ENCODE results near the gene MAG.

The MAG gene

DNA sequence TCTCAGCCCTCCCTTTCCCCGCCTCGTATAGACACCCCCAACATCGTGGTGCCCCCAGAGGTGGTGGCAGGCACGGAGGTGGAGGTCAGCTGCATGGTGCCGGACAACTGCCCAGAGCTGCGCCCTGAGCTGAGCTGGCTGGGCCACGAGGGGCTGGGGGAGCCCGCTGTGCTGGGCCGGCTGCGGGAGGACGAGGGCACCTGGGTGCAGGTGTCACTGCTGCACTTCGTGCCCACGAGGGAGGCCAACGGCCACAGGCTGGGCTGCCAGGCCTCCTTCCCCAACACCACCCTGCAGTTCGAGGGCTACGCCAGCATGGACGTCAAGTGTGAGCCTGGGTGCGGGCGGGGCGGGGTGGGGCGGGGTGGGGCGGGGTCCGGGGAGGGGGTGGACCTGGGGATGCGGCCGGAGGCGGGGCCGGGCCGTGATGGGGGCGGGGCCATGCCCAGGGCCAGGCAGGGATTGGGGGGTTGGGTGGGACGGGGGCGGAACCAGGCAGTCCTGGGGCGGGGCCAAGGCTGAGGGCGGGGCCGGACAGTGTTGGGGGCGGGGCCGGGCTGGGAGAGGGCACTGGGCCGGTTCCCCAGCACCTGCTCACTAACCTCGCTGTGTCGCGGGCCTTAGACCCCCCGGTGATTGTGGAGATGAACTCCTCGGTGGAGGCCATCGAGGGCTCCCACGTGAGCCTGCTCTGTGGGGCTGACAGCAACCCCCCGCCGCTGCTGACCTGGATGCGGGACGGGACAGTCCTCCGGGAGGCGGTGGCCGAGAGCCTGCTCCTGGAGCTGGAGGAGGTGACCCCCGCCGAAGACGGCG lies 7.8 kb downstream of the MAG start:
- DNase-seq (ENCODE audit: low read depth in 2 of 2) = no peak

DNA sequence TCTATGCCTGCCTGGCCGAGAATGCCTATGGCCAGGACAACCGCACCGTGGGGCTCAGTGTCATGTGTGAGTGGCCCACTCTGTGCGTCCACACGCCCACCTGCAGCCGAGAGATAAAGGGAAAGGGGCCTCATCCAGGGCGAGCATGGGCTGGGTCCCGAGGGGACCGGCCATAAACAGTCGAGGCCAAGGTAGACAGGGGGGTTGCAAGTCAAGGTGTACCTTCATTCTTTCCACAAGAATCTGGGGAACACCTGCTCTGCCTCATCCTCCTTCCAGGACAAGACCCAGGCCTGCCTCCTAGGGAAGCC lies 8.3 kb downstream of the MAG start:
- DNase-seq (ENCODE audit: low read depth in 2 of 2) = no peak

DNA sequence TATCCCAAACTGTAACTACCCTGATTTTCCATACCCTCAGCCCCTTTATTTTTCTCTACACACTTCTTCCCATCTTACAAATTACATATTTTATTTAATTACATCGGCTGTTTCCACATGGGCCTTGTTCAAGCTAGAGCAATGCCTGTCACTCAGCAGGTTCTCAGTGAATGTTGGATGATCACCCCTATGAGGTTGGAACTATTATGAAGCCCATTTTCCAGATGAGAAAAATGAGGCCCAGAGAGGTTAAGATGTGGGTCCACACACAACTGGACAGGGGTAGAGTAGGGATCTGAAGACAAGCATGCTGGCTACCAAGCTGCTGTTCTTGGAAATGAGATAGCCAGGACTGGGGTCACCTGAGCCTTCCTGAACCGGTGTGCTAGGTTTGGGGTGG lies 10.0 kb downstream of the MAG start:
- DNase-seq (ENCODE audit: low read depth in 2 of 2) = no peak

DNA sequence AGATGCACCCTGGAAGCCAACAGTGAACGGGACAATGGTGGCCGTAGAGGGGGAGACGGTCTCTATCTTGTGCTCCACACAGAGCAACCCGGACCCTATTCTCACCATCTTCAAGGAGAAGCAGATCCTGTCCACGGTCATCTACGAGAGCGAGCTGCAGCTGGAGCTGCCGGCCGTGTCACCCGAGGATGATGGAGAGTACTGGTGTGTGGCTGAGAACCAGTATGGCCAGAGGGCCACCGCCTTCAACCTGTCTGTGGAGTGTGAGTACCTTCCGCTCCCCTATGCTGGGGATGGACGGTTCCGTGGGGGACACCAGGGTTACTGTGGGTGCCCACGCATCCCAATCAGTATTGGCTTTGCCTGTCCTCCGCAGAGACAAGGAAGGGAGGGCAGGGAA lies 10.5 kb downstream of the MAG start:
- DNase-seq (ENCODE audit: low read depth in 2 of 2) = no peak

DNA sequence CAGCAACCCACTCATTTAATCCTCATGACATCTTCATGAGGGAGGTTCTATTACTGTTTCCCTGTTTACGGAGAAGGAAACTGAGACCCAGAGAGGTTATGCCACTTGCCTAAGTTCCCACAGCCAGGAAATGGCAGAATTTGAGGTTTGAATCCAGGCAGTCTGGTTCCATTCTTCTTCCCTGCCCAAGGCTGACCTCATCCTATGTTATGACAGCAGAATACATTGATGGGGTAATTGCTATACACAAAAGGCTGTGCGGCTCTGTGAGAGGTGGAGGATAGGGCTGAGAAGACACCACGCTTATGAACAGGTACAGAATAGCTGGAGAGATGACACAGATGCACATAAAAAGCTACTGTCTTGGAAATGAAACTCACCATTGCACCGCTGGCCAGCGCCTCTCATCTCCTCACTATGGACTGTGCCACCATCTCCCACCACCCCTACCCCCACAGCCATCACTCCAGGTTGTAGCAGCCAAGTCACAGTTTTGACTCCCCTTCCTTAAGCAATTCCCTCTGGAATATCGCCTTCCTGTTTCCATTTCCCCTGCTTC lies 11.5 kb downstream of the MAG start:
- no peak for DNase-seq (ENCODE audit: low read depth in 2 of 2)

DNA sequence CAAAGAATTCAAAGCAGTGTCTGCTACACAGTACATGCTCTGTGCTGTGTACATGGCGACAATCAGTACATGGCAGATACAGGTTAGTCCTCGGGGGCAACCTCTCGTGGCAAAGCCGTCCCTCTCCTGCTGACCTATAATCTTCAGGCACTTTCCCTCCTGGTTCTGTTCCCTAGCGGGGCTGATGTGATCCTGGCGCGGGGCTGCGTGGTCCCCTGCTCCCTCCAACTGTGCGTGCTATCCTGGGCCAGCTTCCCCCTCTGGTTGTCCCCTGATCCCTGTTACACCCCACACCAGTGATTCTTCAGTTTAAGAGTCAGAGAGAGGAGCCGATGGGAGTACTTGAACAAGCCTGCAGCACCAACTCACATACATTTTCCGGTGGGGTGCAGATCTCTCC lies 12.1 kb downstream of the MAG start:
- DNase-seq (ENCODE audit: low read depth in 2 of 2) = no peak

DNA sequence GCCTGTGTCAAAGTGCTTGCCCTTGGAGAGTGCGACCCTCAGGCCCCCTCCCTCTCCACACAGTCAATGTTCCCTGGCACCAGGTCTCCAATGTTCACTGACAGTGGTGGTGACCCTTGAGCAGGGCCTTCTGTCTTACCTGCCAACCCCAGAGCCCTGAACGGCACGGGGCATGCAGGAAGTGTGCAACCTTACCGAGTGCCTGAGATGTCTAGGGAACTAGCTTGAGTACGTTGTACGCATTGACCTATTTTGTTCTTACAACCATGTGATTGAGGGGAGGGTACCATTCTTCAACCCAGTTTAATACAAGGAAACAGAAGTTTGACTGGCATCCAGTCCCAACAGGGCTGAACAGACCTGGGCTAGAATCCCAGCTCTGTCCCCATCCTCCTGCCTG lies 13.2 kb downstream of the MAG start:
- DNase-seq (ENCODE audit: low read depth in 2 of 2) = no peak

DNA sequence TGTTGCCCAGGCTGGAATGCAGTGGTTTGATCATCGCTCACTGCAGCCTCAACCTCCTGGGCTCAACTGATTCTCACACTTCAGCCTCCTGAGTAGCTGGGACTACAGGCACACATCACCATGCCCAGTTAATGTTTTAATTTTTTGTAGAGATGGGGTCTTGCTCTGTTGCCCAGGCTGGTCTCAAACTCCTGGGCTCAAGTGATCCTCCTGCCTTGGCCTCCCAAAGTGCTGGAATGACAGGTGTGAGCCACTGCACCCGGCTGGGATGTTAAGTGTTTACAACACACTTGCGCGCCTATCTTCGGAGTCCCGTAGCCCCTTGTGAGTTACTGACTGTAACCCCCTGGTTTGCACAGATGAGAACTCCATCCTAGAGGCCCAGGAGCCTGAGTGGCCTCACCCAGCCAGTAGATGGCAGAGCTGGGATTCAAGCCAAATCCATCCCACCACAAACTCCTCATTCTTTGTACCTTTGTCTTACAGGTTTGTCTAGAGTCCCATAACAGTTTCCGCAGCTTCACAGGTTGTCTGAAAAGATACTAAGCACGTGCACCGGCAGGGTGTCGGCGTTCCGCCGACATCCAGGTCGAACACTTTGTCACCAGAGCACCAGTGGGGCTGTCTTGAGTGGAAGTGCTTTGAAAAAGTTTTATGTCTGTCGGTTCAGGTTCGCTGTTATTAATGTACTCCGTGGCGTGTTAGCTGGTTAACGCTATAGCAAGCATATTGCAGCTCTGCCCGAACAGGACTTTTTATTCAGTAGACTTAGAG lies 14.7 kb downstream of the MAG start:
- DNase-seq (ENCODE audit: low read depth in 2 of 2) = no peak

DNA sequence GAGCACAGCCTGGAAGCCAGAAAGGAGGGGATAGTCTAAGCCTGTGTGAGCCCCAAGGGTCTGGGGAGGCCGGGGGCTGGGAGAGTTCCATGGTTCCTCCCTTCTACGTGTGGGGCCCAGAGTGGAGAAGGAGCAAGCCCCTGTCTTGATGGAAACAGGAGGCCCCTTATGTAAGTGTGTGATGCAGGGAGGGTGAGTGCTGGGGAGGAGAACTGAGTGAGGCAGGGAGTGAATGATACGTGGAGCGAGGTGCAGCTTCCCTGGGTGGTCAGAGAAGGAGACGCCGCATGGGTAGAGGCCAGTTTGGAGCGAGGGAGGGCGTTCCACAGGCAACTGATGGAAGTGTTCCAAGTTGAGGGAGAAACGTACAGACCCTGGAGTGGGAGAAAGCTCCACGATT lies 16.0 kb downstream of the MAG start:
- DNase-seq (ENCODE audit: low read depth in 2 of 2) = no peak

DNA sequence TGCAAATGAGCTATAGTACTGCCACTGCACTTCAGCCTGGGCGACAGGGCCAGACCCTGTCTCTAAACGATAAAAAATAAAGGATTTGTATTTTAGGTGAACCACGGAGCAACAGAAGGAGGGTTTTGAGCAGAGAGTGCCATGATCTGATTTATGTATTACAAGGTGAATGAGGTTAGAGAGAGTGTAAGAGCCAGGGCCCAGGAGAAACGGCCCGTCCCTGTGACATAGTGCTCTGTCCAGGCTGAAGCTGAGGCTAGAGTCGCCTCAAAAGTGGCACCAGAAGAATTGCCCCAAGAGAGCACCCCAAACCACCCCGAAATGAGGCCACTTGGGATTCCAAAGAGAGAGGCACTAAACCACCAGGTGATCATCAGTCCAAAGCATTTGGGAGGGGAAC lies 16.9 kb downstream of the MAG start:
- no peak for DNase-seq (ENCODE audit: low read depth in 2 of 2)

DNA sequence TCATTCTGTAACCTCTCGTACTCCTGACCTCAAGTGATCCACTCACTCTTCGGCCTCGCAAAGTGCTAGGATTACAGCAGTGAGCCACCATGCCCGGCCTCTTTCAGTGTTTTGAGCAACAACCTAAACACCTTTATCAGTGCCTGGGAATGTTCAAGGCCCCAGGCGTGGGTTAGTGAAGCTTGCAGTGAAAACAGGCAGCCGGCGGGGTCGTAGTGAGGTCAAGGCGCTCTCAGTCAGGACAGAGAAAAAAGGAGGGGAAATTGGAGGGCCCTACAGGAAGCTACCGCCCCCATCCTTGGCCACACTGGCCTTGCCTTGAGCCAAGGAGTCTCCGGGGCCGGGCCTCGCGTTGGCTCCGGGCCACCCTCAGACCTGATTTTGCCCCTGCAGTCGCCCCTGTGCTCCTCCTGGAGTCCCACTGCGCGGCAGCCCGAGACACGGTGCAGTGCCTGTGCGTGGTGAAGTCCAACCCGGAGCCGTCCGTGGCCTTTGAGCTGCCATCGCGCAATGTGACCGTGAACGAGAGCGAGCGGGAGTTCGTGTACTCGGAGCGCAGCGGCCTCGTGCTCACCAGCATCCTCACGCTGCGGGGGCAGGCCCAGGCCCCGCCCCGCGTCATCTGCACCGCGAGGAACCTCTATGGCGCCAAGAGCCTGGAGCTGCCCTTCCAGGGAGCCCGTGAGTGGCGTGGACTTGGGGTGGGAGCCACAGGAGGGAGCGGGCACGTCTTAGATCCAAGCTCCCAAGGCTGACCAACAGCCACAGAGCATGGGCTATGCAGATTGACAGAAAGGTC lies 17.7 kb downstream of the MAG start:
- no peak for DNase-seq (ENCODE audit: low read depth in 2 of 2)

DNA sequence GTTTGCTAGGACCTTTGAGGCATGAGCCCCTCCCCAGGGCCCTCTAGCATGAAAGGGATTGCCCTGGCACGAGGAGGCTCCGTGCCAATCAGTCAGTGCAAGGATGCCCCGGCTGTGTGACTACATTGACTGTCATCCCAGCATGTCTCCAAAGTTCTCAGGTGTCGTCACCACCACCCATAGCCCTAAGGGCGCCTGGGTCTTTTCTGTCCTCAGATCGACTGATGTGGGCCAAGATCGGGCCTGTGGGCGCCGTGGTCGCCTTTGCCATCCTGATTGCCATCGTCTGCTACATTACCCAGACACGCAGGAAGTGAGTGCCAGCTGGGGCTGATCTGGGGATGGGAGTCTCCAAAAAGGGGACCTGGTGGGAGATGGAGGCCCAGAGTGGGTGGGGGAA lies 18.4 kb downstream of the MAG start:
- DNase-seq (ENCODE audit: low read depth in 2 of 2) = no peak

DNA sequence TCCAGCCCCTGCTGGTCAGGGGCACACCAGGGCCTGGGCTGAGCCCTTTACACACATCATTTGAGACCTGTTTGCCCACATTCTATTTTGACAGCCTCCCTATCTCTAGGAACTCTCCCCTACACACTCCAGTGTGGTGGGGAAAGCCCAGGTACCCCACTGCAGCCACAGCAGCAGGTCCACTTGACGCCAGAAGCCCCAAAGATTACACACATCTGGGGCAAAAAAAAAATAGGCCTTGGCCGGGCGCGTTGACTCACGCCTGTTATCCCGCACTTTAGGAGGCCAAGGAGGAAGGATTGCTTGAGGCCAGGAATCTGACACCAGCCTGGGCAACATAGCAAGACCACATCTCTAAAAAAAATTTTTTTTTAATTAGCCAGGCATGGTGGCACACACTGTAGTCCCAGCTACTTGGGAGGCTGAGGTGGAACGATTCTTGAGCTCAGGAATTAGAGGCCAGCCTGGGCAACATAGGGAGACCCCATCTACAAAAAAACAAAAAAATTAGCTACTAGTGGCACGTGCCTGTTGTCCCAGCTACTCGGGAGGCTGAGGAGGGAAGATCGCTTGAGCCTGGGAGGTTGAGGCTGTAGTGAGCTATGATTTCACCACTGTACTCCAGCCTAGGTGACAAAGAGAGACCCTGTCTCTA lies 19.0 kb downstream of the MAG start:
- no peak for DNase-seq (ENCODE audit: low read depth in 2 of 2)

DNA sequence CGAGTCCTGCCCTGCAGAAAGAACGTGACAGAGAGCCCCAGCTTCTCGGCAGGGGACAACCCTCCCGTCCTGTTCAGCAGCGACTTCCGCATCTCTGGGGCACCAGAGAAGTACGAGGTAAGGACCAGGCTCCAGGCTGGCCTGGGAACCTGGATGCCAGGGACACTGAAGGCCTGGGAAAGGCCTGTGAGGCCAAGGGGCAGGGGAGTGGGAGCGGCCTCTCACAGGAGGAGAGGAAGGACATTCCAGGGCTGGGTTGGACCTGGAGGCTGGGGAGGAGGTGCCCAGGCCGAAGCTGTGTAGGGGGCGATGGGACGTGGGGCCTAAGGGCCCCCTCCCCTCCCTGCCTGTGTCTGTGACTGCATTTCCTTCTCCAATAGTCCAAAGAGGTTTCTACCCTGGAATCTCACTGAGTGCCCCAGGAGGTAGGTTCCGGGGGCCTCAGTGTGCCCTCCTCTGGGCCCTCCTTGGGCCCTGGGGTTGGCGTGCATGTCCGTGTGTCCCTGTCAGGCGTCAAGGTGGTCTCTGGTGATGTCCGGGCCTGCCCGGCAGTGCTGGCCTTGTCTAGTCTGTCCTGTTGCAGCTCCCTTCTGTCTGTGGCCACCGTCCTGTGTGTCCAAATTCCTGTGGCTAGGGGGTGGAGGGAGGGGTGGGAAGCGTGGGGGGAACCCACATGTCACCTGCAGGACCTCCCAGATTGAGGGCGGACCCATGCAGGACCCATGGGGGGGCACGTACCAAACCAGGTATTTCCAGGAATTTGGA lies 20.1 kb downstream of the MAG start:
- no peak for DNase-seq (ENCODE audit: low read depth in 2 of 2)

DNA sequence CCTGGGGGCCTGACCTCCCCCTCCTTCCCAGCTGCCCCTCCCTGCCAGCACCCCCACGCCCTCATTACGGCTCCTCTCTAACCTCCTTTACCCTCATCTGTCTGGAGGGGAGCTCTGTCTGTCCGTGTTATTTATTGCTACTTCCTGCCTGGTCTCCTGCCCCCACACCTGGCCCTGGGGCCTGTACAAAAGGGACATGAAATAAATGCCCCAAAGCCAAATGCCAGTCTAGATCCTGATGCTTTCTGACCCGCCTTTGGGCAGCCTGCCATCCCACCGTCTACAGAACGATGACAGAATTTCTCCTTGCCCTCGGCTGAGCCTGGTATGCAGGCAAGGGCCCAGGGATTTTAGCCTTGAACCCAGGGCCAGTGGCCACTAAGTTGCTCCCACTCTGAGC lies 21.6 kb downstream of the MAG start:
- no peak for DNase-seq (ENCODE audit: low read depth in 2 of 2)

DNA sequence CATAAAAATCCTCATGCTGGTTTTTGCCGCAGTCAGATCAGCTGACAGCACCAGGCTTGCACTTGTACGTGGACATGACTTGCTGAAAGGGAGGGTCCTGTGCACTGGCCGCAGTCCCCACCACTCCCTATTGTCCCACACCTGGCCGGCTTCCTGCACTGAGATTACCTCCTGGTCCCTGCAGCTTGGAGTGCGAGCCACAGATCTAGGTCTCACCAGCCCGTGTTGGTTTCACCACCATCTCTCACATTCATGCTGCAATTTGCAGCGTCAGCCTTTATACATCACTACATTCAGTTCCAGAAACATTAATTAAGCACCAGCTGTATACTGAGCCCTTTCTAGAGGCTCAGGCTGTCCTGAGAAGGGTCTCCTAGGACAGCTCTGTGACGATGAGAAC lies 22.1 kb downstream of the MAG start:
- no peak for DNase-seq (ENCODE audit: low read depth in 2 of 2)

DNA sequence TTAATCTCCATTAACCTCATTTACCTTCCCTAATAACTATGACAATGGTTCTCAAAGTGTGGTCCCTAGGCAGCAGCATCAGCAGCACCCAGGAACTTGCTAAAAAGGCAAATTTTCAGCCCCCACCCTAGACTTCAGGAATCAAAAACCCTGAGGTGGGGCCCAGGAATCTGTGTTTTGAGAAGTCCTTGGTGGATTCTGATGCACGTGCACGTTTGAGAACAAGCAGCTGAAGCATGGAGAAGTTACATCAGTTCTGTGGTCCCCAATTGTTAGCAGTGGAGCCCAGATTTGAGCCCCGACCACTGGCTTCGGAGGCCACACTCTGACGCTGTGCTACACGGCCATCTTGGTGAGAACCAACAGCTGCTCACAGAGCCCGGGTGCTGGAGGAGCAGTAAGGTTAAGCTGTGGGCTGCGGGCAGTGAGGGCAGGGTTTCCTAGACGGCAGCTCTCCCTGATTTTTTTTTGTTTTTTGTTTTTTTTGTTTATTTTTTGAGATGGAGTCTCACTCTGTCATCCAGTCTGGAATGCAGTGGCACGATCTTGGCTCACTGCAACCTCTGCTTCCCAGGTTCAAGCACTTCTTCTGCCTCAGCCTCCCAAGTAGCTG lies 23.0 kb downstream of the MAG start:
- DNase-seq (ENCODE audit: low read depth in 2 of 2) = no peak

DNA sequence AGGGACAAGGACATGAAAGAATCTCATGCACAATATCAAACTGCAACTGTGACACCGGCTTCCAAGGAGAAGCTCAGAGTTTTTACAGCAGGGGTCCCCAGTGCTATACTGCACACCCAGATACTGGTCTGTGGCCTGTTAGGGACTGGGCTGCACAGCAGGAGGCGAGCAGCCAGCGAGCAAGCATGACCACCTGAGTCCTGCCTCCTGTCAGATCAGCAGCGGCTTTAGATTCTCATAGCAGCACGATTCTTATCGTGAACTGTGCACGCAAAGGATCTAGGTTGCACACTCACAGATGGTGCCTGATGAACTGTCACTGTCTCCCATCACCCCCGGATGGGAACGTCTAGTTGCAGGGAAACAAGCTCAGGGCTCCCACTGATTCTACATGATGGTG lies 23.9 kb downstream of the MAG start:
- no peak for DNase-seq (ENCODE audit: low read depth in 2 of 2)

DNA sequence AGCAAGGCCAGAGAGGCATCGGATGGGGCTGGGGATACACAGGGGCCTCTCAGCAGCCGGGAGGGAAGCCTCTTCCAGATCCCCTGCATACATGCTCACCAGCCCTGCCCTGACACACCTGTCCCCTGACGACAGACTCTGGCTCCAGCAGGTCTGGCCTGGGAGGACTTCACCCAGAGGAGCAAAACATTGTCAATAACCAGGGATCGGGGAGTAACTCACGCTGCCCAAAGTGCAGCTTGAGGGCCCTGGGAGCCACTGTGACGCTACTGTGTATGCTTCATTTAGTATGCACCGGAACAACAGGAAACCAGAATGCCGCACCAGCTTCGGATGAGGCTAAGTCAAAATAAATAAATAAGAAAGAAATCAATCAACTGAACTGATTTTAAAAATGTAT lies 24.6 kb downstream of the MAG start:
- no peak for DNase-seq (ENCODE audit: low read depth in 2 of 2)

DNA sequence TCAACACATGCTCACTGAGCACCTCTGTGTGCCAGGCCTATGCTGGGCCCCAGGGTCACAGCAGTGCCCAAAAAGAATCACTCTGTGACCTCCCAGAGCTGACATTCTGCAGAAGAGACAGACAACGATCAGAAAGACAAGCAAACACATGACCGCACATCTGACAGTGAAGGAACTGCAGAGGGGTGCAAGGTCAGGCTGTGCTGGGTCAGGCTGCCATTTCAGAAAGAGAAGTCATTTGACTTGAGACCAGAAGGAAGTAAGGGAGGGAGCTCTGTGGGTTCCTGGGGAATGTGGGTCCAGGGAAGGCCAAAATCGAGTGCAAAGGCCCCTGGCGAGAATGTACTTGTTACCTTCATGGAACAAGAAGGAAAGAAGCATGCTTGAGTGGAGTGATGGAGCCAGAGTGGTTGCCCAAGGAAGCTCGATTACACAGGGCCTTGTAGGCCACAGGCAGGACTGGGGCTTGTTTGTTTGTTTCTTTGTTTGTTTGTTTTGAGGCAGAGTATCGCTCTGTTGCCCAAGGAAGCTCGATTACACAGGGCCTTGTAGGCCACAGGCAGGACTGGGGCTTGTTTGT lies 25.6 kb downstream of the MAG start:
- no peak for DNase-seq (ENCODE audit: low read depth in 2 of 2)
